GM12874 (cell line): ENCODE results near the gene PRDM7.

ENCODE experiments used
- TF ChIP-seq, protein P1 (sequence below): IDR thresholded peaks from 2 replicates; pipeline ENCODE4 v1.5.1; 2011; ENCODE audit warnings: low read depth, mild to moderate bottlenecking, control low read depth, low read length, moderate library complexity; ENCODE audit not compliant: insufficient read depth

Gene PRDM7

DNA sequence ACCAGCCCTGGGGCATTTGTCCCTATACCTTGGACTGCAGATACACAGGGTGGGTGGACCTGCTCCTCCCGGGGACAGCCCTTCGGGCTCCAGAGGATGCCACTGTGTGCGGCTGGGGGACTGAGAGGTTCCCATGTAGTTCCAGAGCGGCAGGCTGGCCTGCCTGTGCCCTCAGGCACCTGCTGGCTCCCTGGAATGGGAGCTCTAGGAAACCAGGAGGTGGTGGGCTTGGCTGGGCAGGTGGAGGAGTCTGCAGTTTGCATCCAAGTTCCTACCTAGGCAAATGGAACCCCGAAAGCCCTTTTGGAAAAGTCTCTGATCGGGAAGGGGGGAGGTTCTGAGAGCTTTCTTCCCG is 58.9 kb downstream of the PRDM7 start:
- TF ChIP-seq, protein P1, sequence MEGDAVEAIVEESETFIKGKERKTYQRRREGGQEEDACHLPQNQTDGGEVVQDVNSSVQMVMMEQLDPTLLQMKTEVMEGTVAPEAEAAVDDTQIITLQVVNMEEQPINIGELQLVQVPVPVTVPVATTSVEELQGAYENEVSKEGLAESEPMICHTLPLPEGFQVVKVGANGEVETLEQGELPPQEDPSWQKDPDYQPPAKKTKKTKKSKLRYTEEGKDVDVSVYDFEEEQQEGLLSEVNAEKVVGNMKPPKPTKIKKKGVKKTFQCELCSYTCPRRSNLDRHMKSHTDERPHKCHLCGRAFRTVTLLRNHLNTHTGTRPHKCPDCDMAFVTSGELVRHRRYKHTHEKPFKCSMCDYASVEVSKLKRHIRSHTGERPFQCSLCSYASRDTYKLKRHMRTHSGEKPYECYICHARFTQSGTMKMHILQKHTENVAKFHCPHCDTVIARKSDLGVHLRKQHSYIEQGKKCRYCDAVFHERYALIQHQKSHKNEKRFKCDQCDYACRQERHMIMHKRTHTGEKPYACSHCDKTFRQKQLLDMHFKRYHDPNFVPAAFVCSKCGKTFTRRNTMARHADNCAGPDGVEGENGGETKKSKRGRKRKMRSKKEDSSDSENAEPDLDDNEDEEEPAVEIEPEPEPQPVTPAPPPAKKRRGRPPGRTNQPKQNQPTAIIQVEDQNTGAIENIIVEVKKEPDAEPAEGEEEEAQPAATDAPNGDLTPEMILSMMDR: no peak

DNA sequence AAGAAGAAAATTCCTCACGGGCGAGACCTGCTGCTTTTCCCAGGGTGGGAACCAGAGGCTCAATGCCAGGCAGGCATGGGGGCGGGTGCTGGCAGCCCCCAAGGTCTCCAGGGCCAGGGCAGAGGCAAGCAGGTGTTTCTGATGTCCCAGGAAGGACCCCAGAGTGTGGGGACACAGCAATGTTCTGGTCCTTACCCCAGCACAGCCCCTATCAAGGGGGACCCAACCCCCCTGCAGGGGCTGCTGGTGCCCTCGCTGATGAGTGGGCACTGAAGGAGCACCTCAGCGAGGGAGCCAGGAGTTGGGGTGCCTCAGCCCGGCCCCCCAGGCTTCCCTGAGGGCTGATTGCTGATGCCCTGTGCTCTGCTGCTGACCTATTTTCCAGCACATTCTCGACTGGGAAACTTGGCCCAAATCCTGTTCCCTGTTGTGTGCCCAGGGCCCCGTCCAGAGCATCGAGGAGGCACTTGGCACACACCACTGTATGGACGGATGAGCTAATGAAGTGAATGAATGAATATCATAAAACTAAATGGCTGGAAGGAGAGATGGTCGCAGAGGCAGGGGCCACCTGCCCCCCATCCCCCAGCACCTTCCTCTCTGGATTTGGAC is 60.7 kb downstream of the PRDM7 start:
- TF ChIP-seq, protein P1: no peak

DNA sequence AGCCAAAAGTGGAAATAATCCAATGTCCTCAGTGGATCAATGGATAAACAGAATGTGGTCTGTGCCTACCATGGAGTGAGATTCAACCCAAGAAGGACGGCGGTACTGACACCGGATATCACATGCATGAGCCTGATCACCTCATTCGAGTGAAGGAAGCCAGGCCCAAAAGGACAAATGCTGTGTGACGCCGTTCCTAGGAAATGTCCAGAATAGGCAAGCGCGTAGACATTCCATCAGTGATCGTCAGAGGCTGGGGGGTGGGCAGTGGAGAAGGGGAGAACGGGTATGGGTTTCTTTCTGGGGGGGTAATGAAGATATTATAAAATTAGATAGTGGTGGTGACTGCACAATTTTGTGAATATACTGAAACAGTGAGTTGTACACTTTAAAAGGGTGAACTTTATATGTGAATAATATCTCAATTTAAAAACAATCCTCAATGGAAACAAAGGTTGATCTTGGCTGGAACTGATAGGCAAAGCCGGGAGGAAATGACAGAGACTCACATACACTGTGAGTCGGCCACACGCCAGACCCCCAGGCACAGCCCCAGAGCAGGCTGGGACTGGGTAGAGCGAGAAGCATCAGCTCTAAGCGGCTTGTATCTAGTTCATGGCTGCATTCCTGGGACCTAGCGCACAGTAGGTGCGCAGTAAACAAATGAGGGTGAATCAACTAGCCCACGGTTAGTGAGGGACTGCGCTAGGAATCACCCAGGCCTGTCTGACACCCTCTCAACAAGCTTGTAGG is 61.4 kb downstream of the PRDM7 start:
- TF ChIP-seq, protein P1: no peak

DNA sequence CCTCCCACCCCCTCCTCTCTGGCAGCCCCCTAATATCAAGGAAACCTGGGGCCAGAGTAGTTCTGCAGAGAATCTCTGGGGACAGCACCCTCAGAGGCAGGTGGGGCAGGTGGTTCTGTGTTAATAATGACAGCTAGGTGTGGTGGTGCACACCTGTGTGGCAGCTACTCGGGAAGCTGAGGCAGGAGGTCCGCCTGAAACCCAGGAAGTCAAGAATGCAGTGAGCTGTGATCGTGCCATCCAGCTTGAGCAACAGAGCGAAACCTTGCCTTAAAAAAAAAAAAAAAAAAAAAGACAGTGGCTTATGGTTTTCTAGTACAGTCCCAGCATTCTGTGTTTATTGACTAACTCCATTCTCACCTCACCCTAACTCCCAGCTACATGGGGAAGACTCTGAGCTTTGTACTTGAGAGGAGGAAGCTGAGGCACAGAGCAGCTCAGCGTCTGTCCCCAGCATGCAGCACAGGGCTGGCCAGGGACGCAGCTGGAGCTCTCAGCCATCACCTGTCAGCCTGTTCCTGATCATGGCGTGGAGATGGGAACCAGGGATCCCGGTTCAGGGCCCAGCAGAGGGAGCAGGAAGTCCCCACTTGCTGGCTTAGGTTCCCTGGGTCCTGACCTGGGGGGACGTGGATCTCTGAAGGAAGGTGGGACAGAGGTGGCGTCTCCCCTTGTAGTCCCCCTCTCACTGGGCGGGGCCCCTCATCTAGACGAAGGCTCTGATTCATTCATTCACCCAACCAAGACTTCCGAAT is 64.0 kb downstream of the PRDM7 start:
- TF ChIP-seq, protein P1: no peak

DNA sequence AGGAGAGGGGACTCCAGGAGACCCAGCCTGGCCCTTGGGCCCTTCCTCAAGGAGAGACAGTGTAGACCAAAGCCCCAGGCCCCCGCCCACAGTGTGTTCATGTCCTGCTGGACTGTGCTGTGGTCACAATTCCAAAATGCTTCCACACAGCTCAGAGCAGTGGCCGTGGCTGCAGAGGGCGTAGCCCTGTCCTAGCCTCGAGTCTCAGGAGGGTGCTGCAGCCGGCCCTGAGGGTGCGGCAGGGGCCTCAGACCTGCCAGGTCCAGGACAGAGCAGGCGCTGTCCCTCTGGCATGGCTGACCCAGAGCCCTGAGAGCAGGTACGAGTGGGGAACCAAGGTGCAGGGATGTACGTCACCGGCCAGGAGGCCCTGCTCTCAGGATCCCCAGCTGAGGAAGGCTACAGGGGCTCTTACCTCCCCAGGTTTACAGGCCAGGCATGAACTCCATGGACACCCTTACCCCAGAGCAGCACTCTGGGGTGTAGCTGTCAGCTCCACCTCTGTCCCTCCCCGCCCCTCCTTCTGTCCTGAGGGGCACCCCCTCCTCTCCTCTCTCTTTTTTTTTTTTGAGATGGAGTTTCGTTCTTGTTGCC is 65.1 kb downstream of the PRDM7 start:
- TF ChIP-seq, protein P1: no peak

DNA sequence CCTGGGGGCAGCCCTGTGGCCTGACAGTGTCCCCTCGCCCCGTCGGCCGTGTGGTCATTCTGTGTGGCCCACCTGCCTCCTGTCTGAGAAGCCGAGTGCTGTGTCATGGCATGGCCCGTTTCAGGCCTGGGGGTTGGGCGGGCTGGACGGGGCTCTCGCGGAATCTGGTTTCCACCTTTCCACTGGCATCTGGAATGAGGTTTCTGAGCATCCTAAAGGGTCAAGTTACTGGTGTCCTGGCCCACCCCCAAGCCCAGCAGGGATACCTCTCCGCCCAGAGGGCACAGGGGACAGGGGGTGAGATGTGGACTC is 65.7 kb downstream of the PRDM7 start:
- TF ChIP-seq, protein P1: no peak
